Measurements from ENCODE around the gene DNAJA3. TPM values are rescaled to one million over a fixed set of nuclear protein-coding genes. Genes with fewer than 3 reads are reported as not detected.

The DNAJA3 gene
- total and polyA plus RNA-seq, 2 of the 4 experiments (the other 2 are of a cell fraction) = 38.0 to 40.2 TPM

- Histone ChIP-seq H3K56ac (ENCODE audit: extremely low read depth, insufficient read depth, low read length) (no peak overlapping the region), H2BK120ac (ENCODE audit: low read depth, low read length) (no peak overlapping the region), H3K4me2 (ENCODE audit: low read depth, low read length) (no peak overlapping the region), H3K4me3 (ENCODE audit: insufficient read depth, low read depth, low read length) (no peak overlapping the region), H4K20me1 (ENCODE audit: insufficient read depth, low read length) (no peaks in the 10 kb centered on the region), H3K9me3 (ENCODE audit: control insufficient read depth, insufficient read depth, low read length) (no peaks in the 10 kb centered on the region), H4K8ac (ENCODE audit: low read depth in 2 of 2, low read length in 2 of 2) (no peak overlapping the region), H3K18ac (ENCODE audit: low read depth, low read length) (no peak overlapping the region), H3K4ac (ENCODE audit: low read depth, low read length) (no peak overlapping the region), H3K9ac (ENCODE audit: low read depth, low read length) (no peak overlapping the region), H2AFZ (replicated peaks; ENCODE audit: low read length, poor library complexity) (no peak overlapping the region), H3K9me1 (ENCODE audit: insufficient read depth, low read length) (peaks cover 3% of the 10 kb centered on the region; the same call in 1 of the 2 replicates), H4K91ac (ENCODE audit: insufficient read depth, low read depth, low read length) (no peak overlapping the region), H2AK9ac (replicated peaks; ENCODE audit: low read depth, low read length, poor library complexity) (no peak overlapping the region), H3K4me1 (ENCODE audit: control insufficient read depth, insufficient read depth, low read length) (peaks cover under 1% of the 10 kb centered on the region; the same call in 1 of the 2 replicates), H3K27me3 (ENCODE audit: control insufficient read depth, insufficient read depth, low read length) (no peaks in the 10 kb centered on the region), H4K5ac (ENCODE audit: low read depth, low read length) (no peak overlapping the region), H2BK20ac (ENCODE audit: low read depth, low read length) (no peak overlapping the region), H2BK15ac (ENCODE audit: low read depth, low read length) (no peak overlapping the region), H2AK5ac (ENCODE audit: low read depth, low read length) (no peak overlapping the region), H3K36me3 (ENCODE audit: control insufficient read depth, insufficient read depth, low read length) (peaks cover 8% of the 10 kb centered on the region; the same call in 1 of the 2 replicates), H3K27ac (ENCODE audit: insufficient read depth, low read length) (no peak overlapping the region), H3K79me1 (ENCODE audit: low read depth in 1 of 2, low read length in 2 of 2) (peaks cover 11 to 44% of the 10 kb centered on the region in 2 experiments), H2BK5ac (ENCODE audit: low read depth, low read length, poor library complexity, severe bottlenecking) (no peak overlapping the region), H3K23ac (ENCODE audit: low read depth, low read length) (no peak overlapping the region; the same call in 1 of the 2 replicates), H3K14ac (replicated peaks; ENCODE audit: low read depth, low read length) (no peak overlapping the region)
- BruUV-seq (replicated peaks) = no TSS peak
- ATAC-seq (ENCODE audit: low read depth) (no peak), DNase-seq (no peak)
- no peak for TF ChIP-seq CHD1 (IDR thresholded peaks at IDR 0.05; ENCODE audit: low read depth, low read length)
- no peak for TF ChIP-seq RFX5 (IDR thresholded peaks at IDR 0.05; ENCODE audit: low read depth, low read length)
- TF ChIP-seq CEBPB (IDR thresholded peaks at IDR 0.05; ENCODE audit: low read depth, low read length) = no peak
- TF ChIP-seq, protein P1, sequence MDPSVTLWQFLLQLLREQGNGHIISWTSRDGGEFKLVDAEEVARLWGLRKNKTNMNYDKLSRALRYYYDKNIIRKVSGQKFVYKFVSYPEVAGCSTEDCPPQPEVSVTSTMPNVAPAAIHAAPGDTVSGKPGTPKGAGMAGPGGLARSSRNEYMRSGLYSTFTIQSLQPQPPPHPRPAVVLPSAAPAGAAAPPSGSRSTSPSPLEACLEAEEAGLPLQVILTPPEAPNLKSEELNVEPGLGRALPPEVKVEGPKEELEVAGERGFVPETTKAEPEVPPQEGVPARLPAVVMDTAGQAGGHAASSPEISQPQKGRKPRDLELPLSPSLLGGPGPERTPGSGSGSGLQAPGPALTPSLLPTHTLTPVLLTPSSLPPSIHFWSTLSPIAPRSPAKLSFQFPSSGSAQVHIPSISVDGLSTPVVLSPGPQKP (IDR thresholded peaks at IDR 0.05; ENCODE audit: borderline replicate concordance, low read depth, low read length) = no peak
- no peak for TF ChIP-seq RAD21 (IDR thresholded peaks at IDR 0.05; ENCODE audit: low read length)
- TF ChIP-seq SMC3 (IDR thresholded peaks at IDR 0.05; ENCODE audit: low read depth, low read length) = no peak
- TF ChIP-seq BHLHE40 (IDR thresholded peaks at IDR 0.05; ENCODE audit: low read depth, low read length) = no peak
- no peak for TF ChIP-seq FOS (IDR thresholded peaks at IDR 0.05; ENCODE audit: low read depth, low read length)
- no peak for TF ChIP-seq MAZ (IDR thresholded peaks at IDR 0.05; ENCODE audit: borderline replicate concordance, low read depth, low read length)
- no peak for TF ChIP-seq POLR2A (IDR thresholded peaks at IDR 0.05; ENCODE audit: low read depth, low read length)
- TF ChIP-seq MXI1 (IDR thresholded peaks at IDR 0.05; ENCODE audit: borderline replicate concordance, low read depth, low read length) = no peak
- TF ChIP-seq, protein P2, sequence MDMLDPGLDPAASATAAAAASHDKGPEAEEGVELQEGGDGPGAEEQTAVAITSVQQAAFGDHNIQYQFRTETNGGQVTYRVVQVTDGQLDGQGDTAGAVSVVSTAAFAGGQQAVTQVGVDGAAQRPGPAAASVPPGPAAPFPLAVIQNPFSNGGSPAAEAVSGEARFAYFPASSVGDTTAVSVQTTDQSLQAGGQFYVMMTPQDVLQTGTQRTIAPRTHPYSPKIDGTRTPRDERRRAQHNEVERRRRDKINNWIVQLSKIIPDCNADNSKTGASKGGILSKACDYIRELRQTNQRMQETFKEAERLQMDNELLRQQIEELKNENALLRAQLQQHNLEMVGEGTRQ (IDR thresholded peaks at IDR 0.05; ENCODE audit: low read depth, low read length) = no peak
- TF ChIP-seq NFE2L2 (IDR thresholded peaks at IDR 0.05; ENCODE audit: low read depth, low read length) = no peak
- TF ChIP-seq RCOR1 (IDR thresholded peaks at IDR 0.05; ENCODE audit: insufficient replicate concordance, low read length) = no peak
- dilution Hi-C loops (cut with HindIII; ENCODE audit: low sequenced_read_pairs, unreplicated experiment) = no loop called here
- ChIA-PET CTCF (interaction anchor here (0.7 kb wide), 1 partner anchor 29 kb away, joined by 5 read pairs; no protein-coding TSS in a partner anchor), POLR2A (ENCODE audit: unreplicated experiment) (no interaction called here)
- intact Hi-C loops (cut with micrococcal nuclease) = no loop called here
- no CpG with 5 or more reads among the region's 4 CpGs for WGBS, 2 experiments (ENCODE audit: extremely low coverage in 2 of 2, insufficient read length in 1 of 2)
- in situ Hi-C loops (cut with MboI; ENCODE audit: low sequenced_read_pairs) = no loop called here
Measured at GRCh38 chr16:4472880-4473279, 47.2 kb downstream of the DNAJA3 start.
